DMS79 (cell line): ENCODE measurements around the gene SLC29A3.

Experiments used
- DNase-seq: peaks from one replicate; lab custom pipeline; 2025; lab: John Stamatoyannopoulos, UW

SLC29A3 gene

GRCh38 chr10:71392791-71393781 lies 74.0 kb downstream of the SLC29A3 start:
- DNase-seq, result no peak

DNA sequence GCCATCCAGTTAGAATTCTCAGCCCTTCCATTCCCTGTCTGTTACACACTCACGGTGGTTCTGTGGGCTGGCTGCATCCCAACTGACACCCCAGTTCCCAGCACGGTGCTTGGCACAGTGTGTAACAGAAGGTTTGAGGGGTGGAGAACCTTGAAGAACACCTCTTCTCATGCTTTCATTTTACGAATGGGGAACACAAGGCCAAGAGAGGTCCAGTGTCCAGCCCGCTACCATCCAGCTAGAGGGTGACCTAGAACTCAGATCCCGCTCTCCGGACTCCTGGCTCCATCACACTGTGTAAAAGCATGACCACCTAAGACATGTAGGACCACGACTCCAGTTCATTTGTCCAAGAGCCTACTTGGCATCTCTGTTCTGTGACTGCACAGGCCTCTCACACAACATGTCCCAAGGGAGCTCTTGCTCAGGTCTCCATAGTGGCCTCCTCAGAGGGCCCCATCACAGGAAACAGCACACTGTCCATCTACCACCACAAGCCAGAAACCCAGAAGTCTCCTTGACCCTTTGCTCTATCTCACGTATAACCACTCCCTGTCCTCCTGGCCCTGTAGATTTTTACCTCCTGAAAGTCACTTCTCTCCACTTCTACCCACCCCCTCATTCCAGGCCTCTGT lies 74.9 kb downstream of the SLC29A3 start:
- DNase-seq, result no peak

- no peak for DNase-seq
Measured at GRCh38 chr10:71394926-71395562, 76.0 kb downstream of the SLC29A3 start.

GRCh38 chr10:71395621-71396020 lies 76.6 kb downstream of the SLC29A3 start:
- no peak for DNase-seq

DNA sequence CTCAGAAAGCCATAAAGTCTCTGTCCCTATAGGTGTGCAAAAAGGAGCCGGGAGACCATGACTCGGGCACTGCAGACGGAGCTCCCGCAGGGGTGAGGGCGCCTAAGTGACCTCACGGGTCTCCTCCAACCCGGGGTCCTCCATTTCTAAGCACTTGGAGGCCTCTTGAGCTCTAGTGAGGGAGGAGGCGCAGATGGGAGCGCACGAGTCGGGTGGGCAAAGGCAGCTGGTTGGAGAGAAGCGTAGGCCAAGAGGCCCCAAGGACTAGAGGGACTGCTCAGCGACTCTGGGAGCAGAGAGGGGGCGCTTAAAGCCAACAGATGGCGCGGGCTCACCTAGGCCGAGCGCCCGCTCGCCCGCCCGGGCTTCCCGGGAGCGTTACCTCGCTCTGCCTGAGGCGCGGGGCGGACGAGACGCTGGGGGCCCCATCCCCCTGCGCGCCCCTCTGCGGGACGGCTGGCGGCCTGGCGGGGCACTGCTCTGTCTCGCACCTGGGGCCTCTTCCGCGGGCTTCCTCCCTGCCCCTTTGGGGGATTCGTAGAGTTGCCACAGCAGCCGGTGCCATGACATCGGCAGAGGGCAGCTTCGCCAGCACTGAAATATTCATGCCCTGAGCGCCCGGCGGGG lies 77.1 kb downstream of the SLC29A3 start:
- DNase-seq, result peak; percentile 58

GRCh38 chr10:71396711-71397295 lies 77.7 kb downstream of the SLC29A3 start, which contains the start of gene CDH23:
Gene CDH23 (plus strand): TSS chr10:71396920. CDS start chr10:71439832, 42,912 bp downstream.
- no peak for DNase-seq

- no peak for DNase-seq
Measured at GRCh38 chr10:71397296-71398212, 78.5 kb downstream of the SLC29A3 start.

DNA sequence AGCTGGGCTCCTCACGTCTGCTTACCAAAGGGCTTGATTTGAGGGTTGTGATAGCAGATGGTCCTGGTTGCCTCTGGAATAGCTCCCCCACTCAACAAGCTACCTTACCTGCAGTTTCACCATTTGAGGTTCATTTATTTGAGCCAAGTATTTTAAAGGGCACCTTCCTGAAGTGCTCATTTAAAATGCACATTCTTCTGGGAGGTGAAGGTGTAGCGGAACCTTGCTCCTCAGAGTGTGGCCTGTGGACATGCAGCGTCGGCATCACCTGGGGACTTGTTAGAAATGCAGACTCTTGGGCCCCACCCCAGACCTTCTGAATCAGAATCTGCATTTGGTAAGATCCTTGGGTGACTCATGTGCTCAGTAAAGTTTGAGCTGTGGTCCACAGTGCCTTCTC lies 79.9 kb downstream of the SLC29A3 start:
- no peak for DNase-seq

DNA sequence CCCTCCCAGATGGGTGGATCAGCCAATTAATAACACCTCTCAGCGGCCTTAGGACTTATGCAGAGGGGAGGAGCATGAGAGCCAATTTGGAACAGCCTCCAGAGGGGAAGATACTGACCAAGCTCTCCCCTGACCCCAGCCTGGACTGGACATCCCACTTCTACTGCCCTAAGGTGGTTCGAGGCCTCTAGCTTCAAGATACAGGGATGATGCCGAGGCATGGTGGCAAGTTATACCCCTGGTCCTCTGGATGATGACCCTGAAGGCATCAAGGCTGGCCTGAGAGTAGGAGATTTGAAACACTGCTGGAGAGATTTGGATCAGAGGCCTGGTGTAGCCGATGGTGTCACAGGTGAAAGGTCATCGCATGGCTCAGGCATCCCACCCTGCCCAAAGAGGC lies 80.9 kb downstream of the SLC29A3 start:
- DNase-seq, result no peak

- no peak for DNase-seq
Measured at GRCh38 chr10:71401056-71401455, 82.0 kb downstream of the SLC29A3 start.

- no peak for DNase-seq
Measured at GRCh38 chr10:71402005-71402404, 82.9 kb downstream of the SLC29A3 start.

DNA sequence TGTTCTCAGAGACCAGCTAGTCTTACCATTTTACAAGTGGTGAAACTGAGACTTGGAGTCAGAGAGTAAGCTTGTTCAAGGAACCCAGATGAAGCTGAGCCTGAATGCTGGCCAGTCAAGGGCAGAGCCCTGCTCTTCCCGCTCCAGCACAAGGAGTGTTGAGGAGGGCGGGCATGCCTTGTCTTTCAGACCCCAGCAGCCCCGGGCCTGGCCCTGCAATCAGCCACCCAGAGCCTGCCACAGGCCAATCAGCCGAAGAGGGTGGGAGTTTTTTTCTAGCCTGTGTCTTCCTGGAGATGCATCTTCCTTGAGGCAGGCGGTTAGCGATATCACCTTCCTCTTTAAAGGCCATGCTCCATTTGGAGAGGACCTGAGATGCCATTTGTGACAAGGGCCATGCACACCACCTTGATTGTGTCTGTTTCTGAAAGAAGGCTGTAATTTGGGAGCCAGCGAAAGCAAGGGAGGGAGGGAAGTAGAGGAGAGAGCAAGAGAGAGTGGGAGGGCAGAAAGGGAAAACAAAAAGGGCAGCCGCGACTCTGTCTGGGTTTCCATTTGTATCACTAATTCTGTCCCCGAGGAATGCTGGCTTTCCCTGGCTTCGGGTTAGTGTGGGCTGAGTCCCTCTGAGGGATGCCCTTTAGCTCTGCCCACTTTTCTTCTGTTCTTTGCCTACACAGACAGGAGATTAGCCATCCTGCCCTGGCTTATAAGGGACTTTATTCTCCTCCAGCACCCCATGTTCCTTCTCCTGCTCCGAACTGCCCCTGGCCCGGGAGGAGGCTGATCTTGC lies 85.6 kb downstream of the SLC29A3 start:
- no peak for DNase-seq

- DNase-seq, result no peak
Measured at GRCh38 chr10:71406878-71407277, 87.8 kb downstream of the SLC29A3 start.

GRCh38 chr10:71408436-71409225 lies 89.6 kb downstream of the SLC29A3 start:
- no peak for DNase-seq

DNA sequence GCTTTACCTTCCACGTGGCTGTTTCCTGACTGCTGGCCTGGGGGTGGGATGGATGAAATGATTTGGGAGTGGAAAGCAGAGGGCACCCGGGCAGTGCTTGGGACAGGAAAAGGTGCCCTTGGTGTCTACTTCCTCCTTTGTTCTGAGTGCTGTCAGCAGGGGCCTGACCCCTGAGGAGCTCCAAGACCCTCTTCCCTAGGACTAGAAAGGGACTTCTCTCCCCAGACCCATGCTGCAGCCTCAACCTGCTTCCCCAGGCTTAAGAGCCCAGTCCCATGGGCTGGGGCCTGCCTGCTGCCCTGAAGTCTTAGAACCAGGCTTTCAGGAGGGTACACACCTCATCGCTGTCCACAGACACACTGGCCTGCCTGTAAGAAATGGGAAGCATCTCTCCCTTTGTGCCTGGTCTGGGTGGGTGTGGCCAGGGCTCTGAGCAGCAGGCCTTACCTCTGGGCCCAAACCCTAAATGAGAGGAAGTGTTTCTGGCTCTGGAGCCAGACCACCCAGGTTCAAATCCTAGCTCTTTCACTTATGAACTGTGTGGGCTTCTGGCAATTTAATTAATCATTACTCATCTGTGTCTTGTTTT lies 90.6 kb downstream of the SLC29A3 start:
- DNase-seq, result no peak
